GM20431 (cell line): Measurements from ENCODE around the gene GALP.
"Not testable (repeated sequence)": the region's sequence is repeated elsewhere in the genome, so short reads cannot be mapped to it uniquely, and the experiment has no call there.

Experiments
- in situ Hi-C: fragments of 300-500 bp; cut with MseI, MboI; formaldehyde crosslinking; loops from one replicate; pipeline ENCODE4 v1.15.0; 2020; ENCODE audit warnings: low sequenced_read_pairs; ENCODE audit not compliant: unreplicated experiment

GALP gene

GRCh38 chr19:56175861-56176307, at the start of gene GALP:
GALP (plus strand) TSS chr19:56176008; CDS start chr19:56177109, 1,101 bp downstream.
- in situ Hi-C loops = not testable (repeated sequence)

- in situ Hi-C loops = no loop called here
Measured at GRCh38 chr19:56126983-56127780, 48.6 kb upstream of the GALP start.

DNA sequence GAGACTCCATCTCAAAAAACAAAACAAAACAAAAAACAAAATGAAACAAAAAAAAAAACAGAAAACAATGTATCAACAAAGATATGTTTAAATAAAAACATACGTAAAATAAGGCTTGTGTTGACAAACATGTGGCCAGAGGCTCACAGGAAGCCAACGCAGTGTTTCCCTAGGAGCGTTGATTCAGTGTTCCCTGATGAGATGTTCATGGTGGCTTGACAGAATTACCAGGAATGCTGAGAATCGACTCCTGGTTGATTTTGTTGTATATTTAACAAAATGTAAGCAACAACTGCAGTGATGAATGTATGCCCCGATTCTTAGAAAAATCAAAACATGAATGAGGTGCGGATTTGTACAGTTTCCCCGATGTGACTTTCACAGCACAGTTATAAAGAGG, 45.8 kb upstream of the GALP start:
- in situ Hi-C loops = no loop called here

DNA sequence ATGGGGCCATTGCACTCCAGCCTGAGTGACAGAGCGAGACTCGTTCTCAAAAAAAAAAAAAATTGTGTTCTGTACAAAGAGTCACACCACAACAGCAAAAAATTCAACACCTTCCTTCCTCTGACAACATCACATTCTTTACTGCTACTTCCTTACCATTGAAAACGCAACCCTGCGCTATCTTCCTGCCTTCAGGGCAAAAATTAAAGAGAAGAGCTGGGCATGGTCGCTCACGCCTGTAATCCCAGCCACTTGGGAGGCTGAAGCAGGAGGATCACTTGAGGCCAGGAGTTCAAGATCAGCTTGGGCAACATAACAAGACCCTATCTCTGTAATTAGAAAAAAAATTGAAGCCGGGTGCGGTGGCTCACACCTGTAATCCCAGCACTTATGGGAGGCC, 44.2 kb upstream of the GALP start:
- in situ Hi-C loops = no loop called here

- in situ Hi-C loops = no loop called here
Measured at GRCh38 chr19:56132316-56132822, 43.4 kb upstream of the GALP start.

GRCh38 chr19:56133858-56134653, 41.8 kb upstream of the GALP start:
- in situ Hi-C loops = no loop called here

GRCh38 chr19:56134654-56134921, 41.2 kb upstream of the GALP start:
- in situ Hi-C loops = no loop called here

DNA sequence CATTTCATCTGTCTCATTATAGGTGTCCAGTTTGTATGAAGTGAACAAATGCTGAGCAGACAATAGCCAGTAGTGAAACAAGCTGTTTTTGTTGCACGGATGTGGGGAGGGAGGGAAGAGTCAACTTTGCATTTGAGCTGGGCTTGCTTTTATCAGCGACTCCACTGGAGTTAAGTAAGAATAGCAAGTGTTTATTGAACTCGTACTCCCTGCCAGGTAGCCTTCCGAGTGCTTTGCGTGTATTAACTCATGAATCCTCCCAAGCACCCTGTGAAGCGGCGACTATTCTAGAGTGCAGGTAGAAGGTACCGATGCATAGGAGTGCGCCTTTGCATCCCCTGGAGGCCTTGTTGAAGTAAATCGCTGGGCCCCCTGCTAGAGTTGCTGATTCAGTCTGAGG, 39.4 kb upstream of the GALP start:
- in situ Hi-C loops = no loop called here

- in situ Hi-C loops = no loop called here
Measured at GRCh38 chr19:56137405-56137804, 38.4 kb upstream of the GALP start.

DNA sequence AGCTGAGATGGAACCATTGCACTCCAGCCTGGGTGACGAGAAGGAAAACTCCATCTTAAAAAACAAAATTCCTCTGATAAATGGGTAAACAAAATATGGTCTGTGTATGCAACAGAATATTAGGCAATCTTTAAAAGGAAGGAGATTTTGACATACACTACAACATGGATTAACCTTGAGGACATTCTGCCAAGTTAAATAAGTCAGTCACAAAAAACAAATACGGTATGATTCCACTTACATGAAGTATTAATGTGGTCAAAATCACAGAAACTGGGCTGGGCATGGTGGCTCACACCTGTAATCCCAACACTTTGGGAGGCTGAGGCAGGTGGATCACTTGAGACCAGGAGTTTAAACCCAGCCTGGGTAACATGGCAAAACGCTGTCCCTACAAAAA, 37.7 kb upstream of the GALP start:
- in situ Hi-C loops = no loop called here

DNA sequence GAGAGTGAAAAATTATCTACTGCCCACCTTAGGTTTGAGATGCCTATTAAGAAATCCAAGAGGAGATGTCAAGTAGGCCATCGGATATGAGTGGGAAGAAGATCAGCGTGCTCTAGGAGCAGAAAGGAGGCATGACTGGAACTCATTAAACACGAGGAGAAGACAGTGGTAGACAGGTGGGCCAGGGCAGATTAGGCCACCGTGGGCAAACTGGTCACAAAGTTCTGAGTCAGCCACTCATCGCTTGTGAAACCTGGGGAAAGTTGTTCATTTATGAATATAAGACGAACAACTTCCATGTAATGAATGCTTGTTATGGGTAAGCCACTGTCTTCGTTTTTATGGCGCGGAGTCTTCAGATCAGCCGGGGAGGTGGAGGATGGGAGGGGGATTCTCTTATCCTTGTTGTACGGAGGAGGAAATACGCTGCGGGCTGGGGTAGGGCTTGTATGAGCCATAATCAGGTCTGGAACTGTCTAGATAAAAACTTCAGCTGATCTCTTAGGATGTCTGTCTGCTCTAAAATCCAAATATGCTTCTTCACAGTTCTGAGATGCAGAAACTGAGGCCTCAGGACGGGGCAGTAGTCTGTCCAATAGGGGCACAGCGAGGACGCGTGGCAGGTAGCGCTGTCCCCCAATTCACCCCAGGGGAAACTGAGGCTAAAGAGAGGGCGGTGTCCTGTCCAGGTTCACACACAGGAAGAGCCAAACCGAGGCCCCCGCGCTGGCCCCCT, 35.8 kb upstream of the GALP start:
- in situ Hi-C loops = no loop called here

GRCh38 chr19:56140583-56141416, 35.0 kb upstream of the GALP start, which contains the start of gene ZNF444:
ZNF444 (plus strand) TSS chr19:56141287; CDS start chr19:56146912, 5,625 bp downstream.
- in situ Hi-C loops = no loop called here

DNA sequence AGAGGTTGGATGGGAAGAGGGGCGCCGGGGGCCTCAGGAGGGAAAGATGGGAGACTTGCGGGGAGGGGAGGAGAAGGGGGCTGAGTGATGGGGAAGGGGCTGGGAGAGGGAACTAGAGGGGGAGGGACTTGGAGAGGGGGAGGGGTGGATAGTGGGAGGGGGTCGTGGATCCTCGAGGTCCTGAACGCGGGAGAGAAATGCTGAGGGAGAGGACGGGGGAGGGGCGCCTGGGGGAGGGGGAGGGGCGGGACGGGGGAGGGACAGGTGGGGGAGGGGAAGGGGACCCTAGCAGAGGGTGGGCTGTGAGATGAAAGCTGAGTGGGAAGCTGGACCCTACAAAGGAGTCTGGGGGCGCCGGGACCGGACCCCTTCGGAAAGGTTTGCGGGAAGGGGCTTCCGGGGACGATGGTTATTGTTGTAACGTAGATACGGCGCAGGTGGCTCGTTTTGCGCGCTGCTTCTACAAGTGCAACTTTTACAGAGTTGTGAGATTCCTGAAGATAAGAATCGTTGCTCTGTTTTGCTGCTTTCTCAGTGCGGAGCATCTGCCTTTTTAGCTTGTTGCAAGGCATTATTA, 34.3 kb upstream of the GALP start:
- in situ Hi-C loops = no loop called here

DNA sequence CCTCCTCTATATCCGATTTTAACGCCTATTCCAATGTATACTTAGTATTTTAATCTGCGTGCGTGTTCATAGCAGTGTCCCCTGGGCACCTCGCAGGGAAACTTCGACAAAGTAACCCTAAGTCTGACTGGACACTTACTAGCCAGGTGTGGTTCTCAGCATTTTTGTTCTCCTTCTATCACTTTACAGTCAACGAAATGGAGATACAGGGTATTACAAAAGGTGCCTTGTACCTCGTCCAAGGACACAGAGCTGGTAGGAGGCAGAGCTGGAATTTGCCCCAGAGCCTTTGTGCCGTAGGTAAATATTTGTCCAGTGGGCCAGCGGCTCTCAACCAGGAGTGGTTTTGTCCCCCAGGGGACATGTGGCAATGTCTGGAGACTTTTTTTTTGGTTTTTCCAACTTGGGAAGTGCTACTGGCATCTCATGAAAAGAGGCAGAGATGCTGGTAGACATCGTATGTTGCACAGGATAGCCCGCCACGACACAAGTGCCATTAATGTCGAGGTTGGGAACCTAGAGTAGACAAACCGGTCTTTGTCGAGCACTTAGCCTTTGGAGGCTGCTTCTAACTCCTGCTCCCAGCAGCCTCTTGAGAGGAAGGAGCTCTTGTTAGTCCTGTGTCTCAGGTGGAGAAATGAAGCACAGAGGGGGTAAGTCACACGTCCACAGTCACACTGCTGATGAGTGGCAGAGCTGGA, 33.6 kb upstream of the GALP start:
- in situ Hi-C loops = no loop called here

GRCh38 chr19:56142897-56143434, 32.8 kb upstream of the GALP start:
- in situ Hi-C loops = no loop called here

GRCh38 chr19:56144376-56144775, 31.4 kb upstream of the GALP start:
- in situ Hi-C loops = no loop called here

- in situ Hi-C loops = no loop called here
Measured at GRCh38 chr19:56144831-56145230, 31.0 kb upstream of the GALP start.

DNA sequence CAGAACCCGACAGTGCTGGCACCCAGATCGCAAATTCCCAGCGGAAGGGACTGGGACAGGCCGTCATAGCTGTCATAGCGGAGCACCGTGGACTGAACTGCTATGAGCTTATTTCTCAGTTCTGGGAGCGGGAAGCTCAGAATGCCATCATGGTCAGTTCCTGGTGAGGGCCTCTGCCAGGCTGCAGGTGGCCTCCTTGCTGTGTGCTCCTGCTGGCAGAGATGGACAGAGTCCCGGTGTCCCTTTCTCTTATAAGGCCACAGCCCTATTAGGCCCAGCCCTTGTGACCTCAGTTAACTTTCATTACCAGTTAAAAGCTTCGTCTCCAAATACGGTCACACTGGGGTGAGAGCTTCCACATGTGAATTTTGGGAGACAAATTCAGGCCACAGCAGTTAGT, 30.1 kb upstream of the GALP start:
- in situ Hi-C loops = no loop called here

DNA sequence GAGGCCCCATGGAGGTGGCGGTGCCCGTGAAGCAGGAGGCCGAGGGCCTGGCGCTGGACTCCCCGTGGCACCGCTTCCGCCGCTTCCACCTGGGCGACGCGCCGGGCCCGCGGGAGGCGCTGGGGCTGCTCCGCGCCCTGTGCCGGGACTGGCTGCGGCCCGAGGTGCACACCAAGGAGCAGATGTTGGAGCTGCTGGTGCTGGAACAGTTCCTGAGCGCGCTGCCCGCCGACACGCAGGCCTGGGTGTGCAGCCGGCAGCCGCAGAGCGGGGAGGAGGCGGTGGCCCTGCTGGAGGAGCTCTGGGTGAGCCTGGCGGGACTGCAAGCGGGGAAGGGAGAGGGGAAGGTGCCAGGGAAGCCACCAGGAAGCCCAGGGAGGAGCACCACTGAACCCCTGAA, 28.9 kb upstream of the GALP start:
- in situ Hi-C loops = no loop called here
